K562 (cell line): ENCODE data around the gene ADARB2.

Experiments
- DPF2 ChIP-seq: fragments of 450-650 bp; IDR thresholded peaks from 2 replicates; pipeline ENCODE4 v1.6.1; 2016
- GTF2A2 ChIP-seq: IDR thresholded peaks from 2 replicates; pipeline ENCODE4 v1.6.1; 2016; ENCODE audit warnings: mild to moderate bottlenecking, missing genetic modification characterization, missing compliant biosample characterization
- ZFX ChIP-seq: sonication (generic); formaldehyde crosslinking; IDR thresholded peaks from 2 replicates; pipeline ENCODE4 v1.8.0; 2022; ENCODE audit warnings: mild to moderate bottlenecking, missing genetic modification reagents, moderate library complexity
- ZNF764 ChIP-seq: fragments of 250-450 bp; sonication (Bioruptor Pico); IDR thresholded peaks from 2 replicates; pipeline ENCODE4 v1.4.0; 2020; ENCODE audit warnings: low read depth, mild to moderate bottlenecking, moderate library complexity
- TF ChIP-seq, protein P1 (sequence below), 2 experiments: fragments of 450-650 bp; formaldehyde crosslinking in 1 of 2; IDR thresholded peaks; 2 replicates each; pipeline versions ENCODE4 v1.4.0 to v1.6.1; 2014 to 2020; ENCODE audit warnings: mild to moderate bottlenecking in 2 of 2, borderline replicate concordance in 1 of 2, low read depth in 1 of 2
- TF ChIP-seq, protein P2 (sequence below): sonication (generic); formaldehyde crosslinking; IDR thresholded peaks from 2 replicates; pipeline ENCODE4 v1.9.0; 2022; ENCODE audit warnings: mild to moderate bottlenecking, missing genetic modification reagents
- TF ChIP-seq, protein P3 (sequence below): sonication (generic); formaldehyde crosslinking; IDR thresholded peaks from 2 replicates; pipeline ENCODE4 v1.8.0; 2022; ENCODE audit warnings: mild to moderate bottlenecking, low read depth, missing genetic modification reagents

DNA sequence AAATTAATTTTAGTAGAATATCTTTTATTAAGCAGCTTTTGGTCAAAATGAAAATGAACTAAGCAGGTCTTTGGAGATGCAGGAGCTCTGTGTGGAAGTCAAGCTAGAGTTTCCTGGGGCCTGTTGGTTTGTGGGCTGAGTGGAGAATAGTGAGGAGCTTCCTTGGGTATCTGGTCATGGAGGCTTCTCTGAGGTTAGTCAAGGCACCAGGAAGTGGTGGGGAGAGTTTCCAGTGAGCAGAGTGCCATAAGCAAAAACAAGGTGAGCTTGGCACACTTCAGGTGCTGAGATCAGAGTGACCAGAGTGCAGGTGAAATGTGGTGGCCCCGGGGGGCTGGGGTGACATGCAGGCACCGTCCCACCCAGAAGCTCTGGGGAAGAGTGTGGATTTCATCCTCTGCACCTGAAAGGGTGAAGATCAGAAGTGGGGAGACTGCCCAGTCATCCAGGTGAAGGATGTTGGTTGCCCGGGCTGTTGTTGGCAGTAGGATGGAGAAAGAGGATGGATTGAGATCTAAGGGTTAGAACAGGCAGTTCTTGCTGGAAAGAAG, 603.8 kb downstream of the ADARB2 start:
- TF ChIP-seq ZNF764 (no peak), DPF2 (no peak), ZFX (CRISPR knock-in tag) (no peak), GTF2A2 (tag) (no peak)
- TF ChIP-seq, protein P1, sequence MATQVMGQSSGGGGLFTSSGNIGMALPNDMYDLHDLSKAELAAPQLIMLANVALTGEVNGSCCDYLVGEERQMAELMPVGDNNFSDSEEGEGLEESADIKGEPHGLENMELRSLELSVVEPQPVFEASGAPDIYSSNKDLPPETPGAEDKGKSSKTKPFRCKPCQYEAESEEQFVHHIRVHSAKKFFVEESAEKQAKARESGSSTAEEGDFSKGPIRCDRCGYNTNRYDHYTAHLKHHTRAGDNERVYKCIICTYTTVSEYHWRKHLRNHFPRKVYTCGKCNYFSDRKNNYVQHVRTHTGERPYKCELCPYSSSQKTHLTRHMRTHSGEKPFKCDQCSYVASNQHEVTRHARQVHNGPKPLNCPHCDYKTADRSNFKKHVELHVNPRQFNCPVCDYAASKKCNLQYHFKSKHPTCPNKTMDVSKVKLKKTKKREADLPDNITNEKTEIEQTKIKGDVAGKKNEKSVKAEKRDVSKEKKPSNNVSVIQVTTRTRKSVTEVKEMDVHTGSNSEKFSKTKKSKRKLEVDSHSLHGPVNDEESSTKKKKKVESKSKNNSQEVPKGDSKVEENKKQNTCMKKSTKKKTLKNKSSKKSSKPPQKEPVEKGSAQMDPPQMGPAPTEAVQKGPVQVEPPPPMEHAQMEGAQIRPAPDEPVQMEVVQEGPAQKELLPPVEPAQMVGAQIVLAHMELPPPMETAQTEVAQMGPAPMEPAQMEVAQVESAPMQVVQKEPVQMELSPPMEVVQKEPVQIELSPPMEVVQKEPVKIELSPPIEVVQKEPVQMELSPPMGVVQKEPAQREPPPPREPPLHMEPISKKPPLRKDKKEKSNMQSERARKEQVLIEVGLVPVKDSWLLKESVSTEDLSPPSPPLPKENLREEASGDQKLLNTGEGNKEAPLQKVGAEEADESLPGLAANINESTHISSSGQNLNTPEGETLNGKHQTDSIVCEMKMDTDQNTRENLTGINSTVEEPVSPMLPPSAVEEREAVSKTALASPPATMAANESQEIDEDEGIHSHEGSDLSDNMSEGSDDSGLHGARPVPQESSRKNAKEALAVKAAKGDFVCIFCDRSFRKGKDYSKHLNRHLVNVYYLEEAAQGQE (IDR thresholded peaks at IDR 0.05; ENCODE audit: borderline replicate concordance) = no peak
- TF ChIP-seq, protein P1 (CRISPR knock-in tag; IDR thresholded peaks at IDR 0.05; ENCODE audit: low read depth) = no peak
- TF ChIP-seq, protein P2, sequence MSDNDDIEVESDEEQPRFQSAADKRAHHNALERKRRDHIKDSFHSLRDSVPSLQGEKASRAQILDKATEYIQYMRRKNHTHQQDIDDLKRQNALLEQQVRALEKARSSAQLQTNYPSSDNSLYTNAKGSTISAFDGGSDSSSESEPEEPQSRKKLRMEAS (CRISPR knock-in tag) = no peak
- TF ChIP-seq, protein P3, sequence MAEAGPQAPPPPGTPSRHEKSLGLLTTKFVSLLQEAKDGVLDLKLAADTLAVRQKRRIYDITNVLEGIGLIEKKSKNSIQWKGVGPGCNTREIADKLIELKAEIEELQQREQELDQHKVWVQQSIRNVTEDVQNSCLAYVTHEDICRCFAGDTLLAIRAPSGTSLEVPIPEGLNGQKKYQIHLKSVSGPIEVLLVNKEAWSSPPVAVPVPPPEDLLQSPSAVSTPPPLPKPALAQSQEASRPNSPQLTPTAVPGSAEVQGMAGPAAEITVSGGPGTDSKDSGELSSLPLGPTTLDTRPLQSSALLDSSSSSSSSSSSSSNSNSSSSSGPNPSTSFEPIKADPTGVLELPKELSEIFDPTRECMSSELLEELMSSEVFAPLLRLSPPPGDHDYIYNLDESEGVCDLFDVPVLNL (CRISPR knock-in tag) = no peak
